GM12878 (cell line): ENCODE measurements around the gene ADPGK. TPM values are rescaled to one million over a fixed set of nuclear protein-coding genes. Genes with fewer than 3 reads are reported as not detected.

ENCODE experiments used
- ATF3 ChIP-seq: IDR thresholded peaks from 2 replicates; pipeline ENCODE4 v1.6.1; 2011; ENCODE audit warnings: low read depth, mild to moderate bottlenecking, low read length, moderate library complexity, borderline replicate concordance; ENCODE audit errors: extremely low read depth
- CEBPZ ChIP-seq: fragments of 150-350 bp; IDR thresholded peaks from 2 replicates; pipeline ENCODE4 v1.6.1; 2016; ENCODE audit warnings: low read depth, low read length
- EGR1 ChIP-seq, 2 experiments: IDR thresholded peaks; 1 replicate in 1 of 2; 2 replicates in 1 of 2; pipeline ENCODE4 v1.6.1; 2011 to 2012; ENCODE audit warnings: low read depth in 2 of 2, low read length in 2 of 2, borderline replicate concordance in 1 of 2, mild to moderate bottlenecking in 1 of 2, moderate library complexity in 1 of 2
- HSF1 ChIP-seq: fragments of 150-350 bp; IDR thresholded peaks from 2 replicates; pipeline ENCODE4 v1.6.1; 2014; ENCODE audit warnings: mild to moderate bottlenecking, low read depth, low read length
- IKZF1 ChIP-seq: fragments of 450-650 bp; conservative IDR thresholded peaks from 2 replicates; pipeline ENCODE4 v1.6.1; 2017; ENCODE audit warnings: antibody characterized with exemption, mild to moderate bottlenecking
- IKZF2 ChIP-seq, 2 experiments: fragments of 450-650 bp; IDR thresholded peaks; 2 replicates each; pipeline ENCODE4 v1.6.1; 2017; ENCODE audit warnings: mild to moderate bottlenecking in 2 of 2, moderate library complexity in 2 of 2
- IRF5 ChIP-seq: fragments of 450-650 bp; IDR thresholded peaks from 2 replicates; pipeline ENCODE4 v1.6.1; 2017; ENCODE audit warnings: borderline replicate concordance
- KLF5 ChIP-seq: fragments of 450-650 bp; IDR thresholded peaks from 2 replicates; pipeline ENCODE4 v1.6.1; 2014; ENCODE audit warnings: mild to moderate bottlenecking; ENCODE audit not compliant: partially characterized antibody
- MLLT1 ChIP-seq: fragments of 450-650 bp; IDR thresholded peaks from 2 replicates; pipeline ENCODE4 v1.6.1; 2016; ENCODE audit warnings: mild to moderate bottlenecking
- NBN ChIP-seq: fragments of 450-650 bp; IDR thresholded peaks from 2 replicates; pipeline ENCODE4 v1.6.1; 2016
- NRF1 ChIP-seq: conservative IDR thresholded peaks from 2 replicates; pipeline ENCODE4 v1.6.1; 2011; ENCODE audit warnings: mild to moderate bottlenecking, low read depth, low read length, improper control_type of control experiment
- RFX5 ChIP-seq: IDR thresholded peaks from 2 replicates; pipeline ENCODE4 v1.6.1; 2011; ENCODE audit warnings: low read depth, low read length, improper control_type of control experiment
- SMAD1 ChIP-seq: fragments of 450-650 bp; IDR thresholded peaks from 2 replicates; pipeline ENCODE4 v1.6.1; 2018; ENCODE audit warnings: mild to moderate bottlenecking, low read depth; ENCODE audit not compliant: partially characterized antibody
- ZBED1 ChIP-seq: IDR thresholded peaks from 2 replicates; pipeline ENCODE4 v1.6.1; 2016; ENCODE audit warnings: borderline replicate concordance
- ZNF384 ChIP-seq: IDR thresholded peaks from 2 replicates; pipeline ENCODE4 v1.6.1; 2012; ENCODE audit warnings: low read depth, mild to moderate bottlenecking, low read length, improper control_type of control experiment, borderline replicate concordance
- ZNF687 ChIP-seq: fragments of 450-650 bp; IDR thresholded peaks from 2 replicates; pipeline ENCODE4 v1.6.1; 2017; ENCODE audit warnings: mild to moderate bottlenecking, moderate library complexity
- polyA plus RNA-seq, 11 experiments: library from polyadenylated mRNA; depleted of rRNA in 4 of 11; unstranded in 6 of 11; stranded (reverse) in 5 of 11; fragments of >200 nt; fragmentation: Nextera tagmentation in 4 of 11; fragmentation: Illumina TruSeq in 1 of 11; extraction: Ambion mirVana in 4 of 11; extraction: Trizol in 1 of 11; gene quantifications; 1 replicate in 1 of 11; 2 replicates in 10 of 11; pipeline versions ENCODE4 v1.2.1 to v1.2.3, GENCODE V29; 2011 to 2016; ENCODE audit warnings: inconsistent platforms in 2 of 11, missing spikeins in 2 of 11, low read depth in 1 of 11
- total RNA-seq, 4 experiments: library from RNA; depleted of rRNA in 3 of 4; stranded (reverse); fragments of >200 nt in 3 of 4; fragmentation: Illumina TruSeq in 1 of 4; extraction: Trizol in 1 of 4; gene quantifications; 2 replicates each; pipeline versions ENCODE4 v1.2.1 to v1.2.3, GENCODE V29; 2013 to 2021

Gene ADPGK
- total and polyA plus RNA-seq, 10 of the 15 experiments (the other 5 are each of a cell fraction or from before 2014, with no cell fraction given), result 13.8 to 146 (median 56.7) TPM

GRCh38 chr15:72783640-72784455 lies at the start of gene ADPGK (continued):
- TF ChIP-seq HSF1, result no peak
- peak; percentile 94 for TF ChIP-seq IKZF1
- TF ChIP-seq NRF1, result peak; percentile 29
- TF ChIP-seq ATF3, result peak; percentile 96
- no peak for TF ChIP-seq RFX5
- no peak for TF ChIP-seq ZBED1
- TF ChIP-seq NBN, result peak; percentile 89
- 0 out of 3 replicates have a peak, but pooled peaks of 1 of the 2 experiments have one; percentile 45 for TF ChIP-seq EGR1 (IDR thresholded peaks at IDR 0.05; ENCODE audit: borderline replicate concordance in 1 of 2, low read depth in 2 of 2, low read length in 2 of 2)
- no peak for TF ChIP-seq CEBPZ
- peak; percentile 97 for TF ChIP-seq MLLT1
- TF ChIP-seq IRF5, result no peak
- TF ChIP-seq ZNF687, result peak; percentile 61
- TF ChIP-seq IKZF2 (IDR thresholded peaks at IDR 0.05), result peak in 1 of 2 experiments; percentile 49; a peak in 3 of 4 replicates
- no peak for TF ChIP-seq SMAD1
- peak; percentile 78 for TF ChIP-seq KLF5
- TF ChIP-seq ZNF384, result no peak
